Measurements from ENCODE around the gene CAPZB.

GRCh38 chr1:19388980-19389379 lies 96.4 kb downstream of the CAPZB start:
- TF ChIP-seq, protein P1, sequence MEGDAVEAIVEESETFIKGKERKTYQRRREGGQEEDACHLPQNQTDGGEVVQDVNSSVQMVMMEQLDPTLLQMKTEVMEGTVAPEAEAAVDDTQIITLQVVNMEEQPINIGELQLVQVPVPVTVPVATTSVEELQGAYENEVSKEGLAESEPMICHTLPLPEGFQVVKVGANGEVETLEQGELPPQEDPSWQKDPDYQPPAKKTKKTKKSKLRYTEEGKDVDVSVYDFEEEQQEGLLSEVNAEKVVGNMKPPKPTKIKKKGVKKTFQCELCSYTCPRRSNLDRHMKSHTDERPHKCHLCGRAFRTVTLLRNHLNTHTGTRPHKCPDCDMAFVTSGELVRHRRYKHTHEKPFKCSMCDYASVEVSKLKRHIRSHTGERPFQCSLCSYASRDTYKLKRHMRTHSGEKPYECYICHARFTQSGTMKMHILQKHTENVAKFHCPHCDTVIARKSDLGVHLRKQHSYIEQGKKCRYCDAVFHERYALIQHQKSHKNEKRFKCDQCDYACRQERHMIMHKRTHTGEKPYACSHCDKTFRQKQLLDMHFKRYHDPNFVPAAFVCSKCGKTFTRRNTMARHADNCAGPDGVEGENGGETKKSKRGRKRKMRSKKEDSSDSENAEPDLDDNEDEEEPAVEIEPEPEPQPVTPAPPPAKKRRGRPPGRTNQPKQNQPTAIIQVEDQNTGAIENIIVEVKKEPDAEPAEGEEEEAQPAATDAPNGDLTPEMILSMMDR (IDR thresholded peaks at IDR 0.05) = no peak
- TF ChIP-seq POLR2A (IDR thresholded peaks at IDR 0.05) (no peak), POLR2AphosphoS5 (IDR thresholded peaks at IDR 0.05) (no peak)

Data from breast epithelium (tissue), 3 donors.